Glomerular visceral epithelial cell (primary cell): ENCODE measurements around the gene CISD3.

Source experiments
- DNase-seq: peaks from one replicate; pipeline ENCODE4 v3.0.0-alpha.2; 2016; ENCODE audit errors: extremely low spot score

Gene CISD3

DNA sequence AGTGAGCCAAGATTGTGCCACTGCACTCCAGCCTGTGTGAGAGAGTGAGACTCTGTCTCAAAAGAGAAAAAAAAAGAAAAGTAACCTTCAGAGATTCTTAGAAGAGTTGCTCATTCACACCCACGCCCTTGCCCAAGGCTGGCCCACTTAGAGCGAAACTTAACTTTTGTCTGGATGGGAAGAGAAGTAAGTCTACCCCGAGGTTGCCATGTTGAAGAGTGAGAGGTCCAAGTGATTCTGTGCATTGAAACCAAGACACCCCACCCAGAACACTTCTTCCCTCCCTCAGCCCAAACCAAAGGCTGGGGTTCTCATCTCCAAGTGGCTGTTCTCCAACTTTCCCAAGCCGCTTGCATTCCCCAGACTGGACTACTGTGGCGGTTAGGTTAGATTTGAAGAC, 2.4 kb upstream of the CISD3 start:
- no peak for DNase-seq

DNA sequence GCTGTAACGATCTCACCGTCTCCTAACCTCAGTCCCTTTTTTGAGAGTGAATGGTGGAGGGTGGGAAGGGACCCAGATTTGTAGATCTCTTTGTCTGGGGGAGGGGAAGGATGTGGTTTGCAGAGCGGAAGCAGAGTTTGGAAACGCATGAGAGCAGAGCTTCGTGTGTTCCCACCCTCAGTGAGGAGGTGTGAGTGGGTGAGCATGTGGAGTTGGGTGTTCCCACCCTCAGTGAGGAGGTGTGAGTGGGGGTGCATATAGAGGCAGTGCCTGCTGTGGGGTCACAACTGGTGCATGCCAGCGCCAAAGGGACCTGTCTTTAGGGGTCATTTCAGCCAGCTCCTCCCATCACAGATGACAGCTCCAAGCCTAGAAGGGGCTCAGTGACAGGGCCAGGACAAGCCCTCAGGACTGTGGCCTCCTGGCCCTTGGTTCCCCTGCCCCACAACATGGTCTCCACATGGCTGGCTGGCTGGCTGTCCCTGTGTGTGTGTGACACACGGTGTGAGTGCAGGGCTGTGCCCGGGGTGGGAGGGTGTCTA, 1.8 kb upstream of the CISD3 start:
- no peak for DNase-seq

DNA sequence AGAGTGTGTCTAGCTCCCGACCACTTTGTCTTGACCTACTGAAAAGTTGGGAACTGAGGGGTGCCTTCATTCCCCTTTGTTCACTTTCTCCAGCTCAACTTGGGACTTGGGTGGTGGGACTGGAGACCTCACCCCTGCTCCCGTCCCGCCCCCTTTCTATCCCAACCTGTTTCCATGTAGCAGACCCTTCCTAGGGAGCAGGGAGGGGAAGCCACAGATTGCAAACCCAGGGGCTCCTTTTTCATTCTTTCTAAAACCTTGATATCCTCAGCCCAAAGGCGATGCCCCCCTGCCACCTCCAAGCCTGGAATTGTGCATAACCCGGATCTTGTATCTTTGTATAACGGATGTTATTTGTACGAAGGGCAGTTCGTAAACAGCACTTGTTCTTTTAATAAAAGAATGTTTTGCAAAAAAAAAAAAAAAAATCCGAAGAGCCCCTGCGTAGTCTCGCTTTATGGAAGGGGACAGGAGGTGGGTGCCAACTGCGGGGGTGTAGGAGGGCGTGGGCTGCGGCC, 714 bp upstream of the CISD3 start:
- no peak for DNase-seq

DNA sequence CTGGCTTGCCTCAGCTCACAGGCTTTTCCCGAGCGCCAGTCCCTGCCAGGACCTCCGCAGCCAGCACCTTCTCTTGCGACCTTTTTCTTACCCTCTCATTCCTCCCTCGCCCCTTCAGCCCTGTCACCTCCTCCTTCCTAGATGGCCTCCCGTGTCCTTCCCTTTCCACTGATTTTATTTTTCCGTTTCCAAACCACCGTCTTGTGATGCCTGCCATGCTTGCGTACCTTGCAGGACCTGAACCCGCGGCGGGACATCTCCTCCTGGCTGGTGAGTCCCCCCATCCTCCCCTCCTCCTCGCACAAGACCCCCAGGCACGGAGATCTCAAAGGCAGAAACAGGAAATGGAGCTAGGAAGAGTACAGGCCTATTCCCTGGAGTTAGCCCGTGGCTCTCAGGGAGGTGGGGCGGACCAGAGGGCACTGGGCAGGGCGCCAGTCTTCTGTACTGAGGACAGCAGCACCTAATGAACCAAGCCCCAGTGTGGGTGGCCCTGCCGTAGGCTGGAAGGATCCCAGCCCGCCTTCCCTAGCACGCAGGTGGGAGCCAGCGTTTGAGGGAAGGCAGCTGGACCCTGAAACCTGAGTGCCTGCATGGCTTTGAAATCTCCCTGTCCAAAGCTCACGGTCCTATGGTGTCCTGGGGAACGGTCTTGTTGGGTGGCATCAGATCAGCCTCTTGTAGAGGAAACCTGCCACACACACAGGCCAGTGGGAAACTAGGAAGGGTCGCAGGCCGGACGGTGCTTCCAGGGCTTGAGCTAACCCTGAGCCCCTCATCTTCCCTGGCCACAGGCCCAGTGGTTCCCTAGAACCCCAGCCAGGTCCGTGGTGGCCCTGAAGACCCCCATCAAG, 612 bp downstream of the CISD3 start:
- peak; percentile 89 for DNase-seq

DNA sequence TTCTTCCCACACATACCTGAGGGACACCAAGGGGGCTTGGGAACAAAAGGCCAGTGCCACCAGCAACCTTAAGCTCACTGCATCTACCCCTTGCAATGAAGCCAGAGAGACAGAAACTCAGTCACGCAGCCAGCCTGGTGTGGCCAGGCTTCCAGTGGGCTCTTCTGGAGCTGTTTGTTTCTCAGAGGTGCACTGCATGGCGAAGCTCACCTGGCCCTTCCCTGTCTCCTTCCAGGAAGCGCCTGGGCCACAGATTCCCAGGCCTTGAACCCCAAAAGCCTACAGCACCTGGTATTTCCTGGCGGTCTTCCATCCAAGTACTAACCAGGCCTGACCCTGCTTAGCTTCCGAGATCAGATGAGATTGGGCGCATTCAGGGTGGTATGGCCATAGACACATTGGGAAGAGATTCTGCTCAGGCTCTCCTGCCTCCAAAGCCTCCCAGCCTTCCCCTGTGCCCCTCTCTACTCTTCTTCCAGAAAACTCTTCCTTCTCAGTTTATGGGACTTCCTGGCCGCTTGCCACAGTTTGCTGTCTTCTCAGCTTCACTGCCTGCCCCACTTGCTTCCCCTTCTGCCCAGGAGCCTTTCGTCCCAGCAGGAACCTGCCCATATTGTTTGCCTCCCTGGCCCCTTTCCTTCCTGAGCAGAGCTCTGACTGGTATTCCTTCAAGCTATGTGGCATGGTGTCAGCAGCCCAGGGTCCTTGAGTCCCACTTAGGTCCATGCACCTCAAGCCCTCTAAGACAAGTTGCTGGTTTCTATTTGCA, 1.6 kb downstream of the CISD3 start:
- no peak for DNase-seq

DNA sequence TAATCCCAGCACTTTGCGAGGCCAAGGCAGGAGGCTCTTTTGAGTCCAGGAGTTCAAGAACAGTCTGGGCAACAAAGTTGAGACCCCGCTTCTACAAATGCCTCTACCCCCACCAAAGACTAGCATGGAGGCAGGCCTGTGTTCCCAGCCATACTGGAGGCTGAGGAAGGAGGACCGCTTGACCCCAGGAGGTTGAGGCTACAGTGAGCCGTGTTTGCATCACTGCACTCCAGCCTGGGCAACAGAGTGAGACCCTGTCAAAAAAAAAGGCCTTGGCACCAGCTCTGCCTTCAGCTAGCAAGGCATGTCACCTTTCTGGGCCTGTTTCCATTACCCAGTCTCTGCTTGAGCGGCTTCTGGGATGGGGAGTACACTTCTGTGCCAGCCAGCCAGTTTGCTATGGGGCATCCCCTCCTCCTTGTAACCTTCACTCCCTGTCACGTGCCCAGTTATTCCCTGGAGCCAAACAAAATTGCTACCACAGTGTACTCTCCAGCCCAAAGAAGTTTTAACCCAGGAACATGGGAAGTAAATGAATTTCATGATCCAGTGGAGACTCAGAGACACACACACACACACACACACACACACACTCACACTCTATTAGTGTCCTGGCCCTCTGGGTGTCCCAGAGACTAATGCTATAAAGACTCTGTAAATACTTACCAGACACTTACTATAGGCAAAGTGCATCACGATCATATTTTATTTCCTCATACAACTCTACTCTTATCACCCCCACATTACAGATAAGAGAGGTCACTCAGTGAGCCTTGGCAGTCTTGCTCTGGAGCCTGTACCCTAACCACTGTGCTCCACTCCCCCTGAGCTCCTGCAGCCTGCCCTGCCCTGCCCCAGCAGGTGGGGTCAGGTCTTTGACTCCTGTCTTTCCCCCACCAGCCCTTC, 2.5 kb downstream of the CISD3 start:
- no peak for DNase-seq

DNA sequence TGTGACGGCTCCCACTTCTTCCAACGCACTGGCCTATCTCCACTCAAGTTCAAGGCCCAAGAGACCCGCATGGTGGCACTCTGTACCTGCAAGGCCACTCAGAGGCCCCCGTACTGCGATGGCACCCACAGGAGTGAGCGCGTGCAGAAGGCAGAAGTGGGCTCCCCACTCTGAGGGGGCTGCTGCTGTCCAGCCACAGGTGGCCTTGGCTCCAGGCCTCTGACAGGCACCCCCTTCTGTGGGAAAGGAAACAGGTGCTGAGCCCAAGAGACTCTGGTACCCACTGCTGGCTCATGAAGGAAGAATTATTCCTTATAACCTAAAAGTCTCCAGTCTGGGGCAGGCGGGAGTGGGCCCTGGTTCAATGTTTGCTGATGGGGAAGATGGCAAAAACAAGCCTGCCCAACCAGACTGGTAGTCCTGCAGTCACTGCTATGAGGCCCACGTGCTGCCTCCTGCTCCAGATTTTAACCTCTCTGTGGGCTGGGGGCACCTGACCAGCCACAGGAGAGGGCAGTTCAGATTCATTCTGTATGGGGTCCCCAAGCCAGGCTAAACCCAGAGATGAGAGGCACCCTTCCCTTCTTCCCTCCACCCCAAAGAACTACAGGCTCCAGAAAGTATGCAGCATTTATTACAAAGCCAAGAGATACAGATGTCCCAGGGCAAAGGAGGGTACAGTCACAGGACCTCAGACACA, 3.3 kb downstream of the CISD3 start:
- no peak for DNase-seq

DNA sequence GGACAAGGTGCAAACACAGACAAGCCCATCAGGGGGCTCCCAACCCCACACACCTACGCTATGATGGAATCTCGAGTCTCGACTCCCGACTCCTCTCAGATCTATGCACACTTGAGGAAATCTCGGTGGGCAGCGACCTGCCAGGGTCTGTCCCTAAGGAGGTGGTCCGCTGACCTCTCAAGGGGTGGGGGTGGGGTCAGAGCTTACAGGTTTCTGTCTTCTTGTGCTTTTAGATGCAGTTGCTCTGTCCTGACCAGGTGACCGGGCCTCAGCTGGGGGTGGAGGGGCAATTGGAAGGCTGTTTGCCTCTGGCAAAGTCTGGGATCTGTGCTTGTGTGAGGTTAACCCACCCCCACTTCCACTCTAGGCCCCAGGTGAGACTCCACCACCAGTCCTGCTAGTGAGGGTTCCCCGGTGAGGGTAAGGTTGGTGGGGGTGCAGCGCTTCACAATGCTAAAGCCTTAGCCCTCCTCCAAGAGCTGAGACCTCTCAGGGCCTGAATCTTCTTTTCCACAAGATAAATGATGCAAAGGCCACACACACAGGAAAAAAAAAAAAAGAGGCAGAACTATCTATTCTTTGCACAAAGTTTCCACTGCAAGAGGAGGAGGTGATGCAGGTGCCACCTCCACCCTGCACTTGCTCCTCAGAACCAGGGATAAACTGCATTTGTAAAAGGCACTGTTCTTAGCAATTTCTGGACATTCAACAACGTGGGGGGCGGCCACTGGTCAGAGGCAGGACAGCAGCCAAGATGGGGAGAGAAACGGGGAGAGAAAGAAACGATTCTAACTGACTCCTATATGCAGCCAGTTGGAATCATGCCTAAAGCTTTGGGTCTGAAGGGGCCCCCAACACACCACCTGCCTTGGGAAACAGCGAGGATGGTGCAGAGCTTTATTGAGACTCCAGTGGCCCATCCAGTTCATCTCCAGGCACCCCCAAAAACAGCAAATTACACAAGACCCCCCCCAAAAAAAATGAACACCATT, 4.1 kb downstream of the CISD3 start:
- DNase-seq = no peak

DNA sequence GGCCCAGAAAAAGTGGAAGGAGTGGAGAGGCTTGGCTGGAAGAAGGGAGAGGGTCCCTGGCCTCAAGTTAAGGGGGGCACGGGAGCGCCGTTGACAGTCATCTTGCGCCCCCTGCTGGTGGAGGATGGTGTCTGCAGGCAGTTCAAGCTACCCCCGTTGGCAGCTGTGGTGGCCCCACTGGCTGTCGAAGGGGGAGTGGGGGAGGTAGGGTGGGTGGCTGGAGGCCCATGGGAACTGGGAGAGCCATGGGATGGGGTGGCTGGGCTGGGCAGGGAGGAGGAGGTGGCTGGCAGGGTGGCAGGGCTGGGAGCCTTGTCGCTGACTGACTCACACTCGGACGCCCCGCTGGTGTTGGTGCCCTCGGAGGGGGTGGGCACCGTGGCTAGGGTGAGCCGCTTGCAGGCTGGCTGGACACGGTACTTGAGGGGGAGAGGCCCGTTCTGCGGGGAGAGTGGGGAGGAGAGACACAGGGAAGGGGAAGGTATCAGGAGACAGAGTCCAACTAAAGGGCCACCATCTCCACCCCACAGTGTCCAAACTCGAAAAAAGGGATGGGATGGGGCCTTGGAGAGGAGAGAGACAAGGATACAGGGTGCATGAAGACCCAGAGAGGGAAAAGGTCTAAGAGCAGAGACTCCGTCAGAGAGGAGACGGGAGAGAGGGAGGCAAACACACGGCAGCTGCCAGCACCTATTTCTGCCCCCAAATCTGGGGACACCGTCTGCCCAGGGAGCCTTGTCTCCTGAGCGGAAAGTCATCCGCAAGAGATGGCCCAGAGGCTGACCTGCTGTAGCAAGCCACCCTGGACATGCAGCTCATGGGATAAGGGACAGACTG, 5.2 kb downstream of the CISD3 start:
- peak; percentile 56 for DNase-seq

DNA sequence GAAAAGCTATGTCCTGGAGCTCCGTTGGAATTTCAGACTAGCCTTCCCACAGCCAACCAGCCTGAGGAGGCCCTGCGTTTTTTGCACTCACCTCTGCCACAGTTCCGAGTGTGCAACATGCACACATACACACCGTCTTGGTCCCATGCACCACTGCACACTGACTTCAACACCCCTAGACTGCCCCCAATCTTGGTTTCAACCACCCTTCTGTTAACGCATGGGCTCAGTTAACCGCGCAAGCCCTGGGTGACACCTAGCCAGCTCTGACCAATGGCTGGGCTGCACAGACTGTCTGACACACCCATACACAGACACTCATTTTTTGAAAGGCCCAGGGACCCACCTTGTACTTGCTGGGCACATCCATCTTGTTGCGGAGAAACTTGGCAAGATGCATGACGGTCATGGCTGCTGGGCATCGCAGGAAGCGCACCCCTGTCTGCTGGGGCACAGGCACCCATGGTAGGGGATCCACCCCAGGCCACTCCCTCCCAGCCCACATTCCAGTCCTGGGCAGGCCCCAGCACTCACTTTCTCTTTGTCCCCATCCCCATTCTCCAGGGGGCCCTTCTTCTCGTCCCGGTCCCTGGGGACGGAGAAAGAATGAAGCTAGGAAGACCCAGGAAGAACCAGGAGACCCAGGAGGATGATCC, 8.0 kb downstream of the CISD3 start:
- DNase-seq = no peak

DNA sequence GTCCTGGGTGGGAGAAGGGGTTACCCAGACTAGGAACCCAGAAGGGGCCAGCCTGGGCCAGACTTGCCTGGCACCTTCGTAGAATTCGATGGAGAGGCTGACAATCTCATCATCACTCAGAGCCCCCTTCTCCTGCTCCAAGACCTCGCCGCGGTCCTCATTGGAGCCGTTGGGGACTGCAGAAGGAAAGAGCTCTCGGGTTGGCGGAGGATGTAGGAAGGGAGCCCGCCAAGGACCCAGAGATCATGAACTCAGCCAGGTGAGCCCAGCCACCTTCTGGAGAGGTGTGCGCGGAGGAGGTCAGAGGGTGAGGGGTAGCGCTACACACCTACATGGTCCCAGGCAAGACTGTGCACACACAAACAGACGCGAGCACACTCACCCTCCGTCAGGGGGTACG, 8.5 kb downstream of the CISD3 start:
- DNase-seq = no peak

DNA sequence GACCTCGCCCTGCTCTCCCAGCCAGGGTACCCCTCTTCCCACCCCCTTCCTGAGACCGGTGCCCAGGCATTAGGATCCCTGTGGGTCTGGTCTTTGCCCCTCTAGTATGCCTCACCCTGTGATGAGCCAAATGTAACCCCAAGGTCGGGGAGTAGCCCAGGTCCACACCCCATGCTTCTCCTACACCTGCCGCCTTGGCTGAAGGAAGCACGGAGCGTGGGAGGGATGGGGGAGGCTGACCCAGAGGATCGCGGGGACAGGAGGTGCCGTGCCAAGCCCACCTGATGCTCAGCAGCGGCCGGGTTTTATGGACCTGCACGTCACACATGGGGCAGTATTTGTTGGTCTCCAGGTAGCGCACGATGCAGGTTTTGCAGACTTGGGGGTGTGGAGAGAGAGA, 9.2 kb downstream of the CISD3 start:
- DNase-seq = no peak

DNA sequence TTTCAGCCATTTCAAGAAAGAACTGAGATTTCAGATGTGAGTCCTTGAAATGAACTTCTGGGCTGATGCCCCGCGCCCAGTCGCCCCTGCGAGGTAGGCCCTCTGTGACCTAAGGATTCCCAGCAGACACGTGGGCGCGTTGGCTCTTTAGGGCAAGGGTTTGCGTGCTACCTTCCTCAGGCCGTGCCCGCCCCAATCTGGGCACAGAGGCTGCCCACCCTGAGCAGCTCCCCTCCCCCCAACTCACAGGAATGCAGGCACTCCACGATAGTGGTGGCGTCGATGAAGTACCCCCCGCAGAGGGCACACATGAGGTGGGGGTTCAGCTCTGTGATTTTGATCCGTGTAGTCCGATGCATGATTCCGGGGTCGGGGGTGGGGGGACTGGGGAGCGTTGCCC, 9.9 kb downstream of the CISD3 start:
- no peak for DNase-seq

DNA sequence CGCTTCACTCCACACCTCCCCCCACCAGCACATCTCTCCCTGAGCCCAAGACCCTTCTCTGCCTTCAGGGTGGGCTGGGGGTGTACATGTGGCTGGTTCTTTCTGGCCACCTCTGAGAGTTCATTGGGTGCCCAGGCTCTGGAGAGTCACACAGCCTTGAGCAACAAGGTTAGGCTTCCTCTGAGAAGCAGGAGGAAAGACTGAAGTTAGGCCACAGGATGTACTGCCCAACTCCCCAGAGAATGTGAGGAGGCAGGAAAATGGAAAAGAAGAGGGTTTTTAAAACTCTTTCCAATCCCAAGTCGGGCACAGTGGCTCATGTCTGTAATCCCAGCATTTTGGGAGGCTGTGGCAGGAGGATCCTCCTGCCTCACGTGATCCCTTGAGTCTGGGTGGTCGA, 10.7 kb downstream of the CISD3 start:
- no peak for DNase-seq

DNA sequence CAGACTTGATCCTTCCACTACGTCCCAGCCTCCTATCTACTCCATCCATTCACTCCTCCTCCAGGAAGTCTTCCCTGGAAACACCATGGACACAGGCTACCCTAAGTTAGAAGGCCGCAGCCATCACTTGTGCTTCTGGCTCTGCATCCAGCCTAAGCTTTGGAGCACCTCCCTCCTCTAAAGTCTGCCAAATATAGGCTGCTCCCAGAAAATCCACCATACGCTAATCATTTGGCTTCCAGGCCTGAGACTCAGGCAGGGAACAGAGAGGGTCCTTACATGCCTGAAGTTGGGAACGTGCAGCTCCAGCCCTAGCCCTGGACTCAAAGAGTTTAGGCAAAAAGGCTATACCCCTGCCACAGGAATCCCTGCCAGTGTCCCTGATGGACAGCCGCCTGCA, 11.3 kb downstream of the CISD3 start:
- no peak for DNase-seq

DNA sequence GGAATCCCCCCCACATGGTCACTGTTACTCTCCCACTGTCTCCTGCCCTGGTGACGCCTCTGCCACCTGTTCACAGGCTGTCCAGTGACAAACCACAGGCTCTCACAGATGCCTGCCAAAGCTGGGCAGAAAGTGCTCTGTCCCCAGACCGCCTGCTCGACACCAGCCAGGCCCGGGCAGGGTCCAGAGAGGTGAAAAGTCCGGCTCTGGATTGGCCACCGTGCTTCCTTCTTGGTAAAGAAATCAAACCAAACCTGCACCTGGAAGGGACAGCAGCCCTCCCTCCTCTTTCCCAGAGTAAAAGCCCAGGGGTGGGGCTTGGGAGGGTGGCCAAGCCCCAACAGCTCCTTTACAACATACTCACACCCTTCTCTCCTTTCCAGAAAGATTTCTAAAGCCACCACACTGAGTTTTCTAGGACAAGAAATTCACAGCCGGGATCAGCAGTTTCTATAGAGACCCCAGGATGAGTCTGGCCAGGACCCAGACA, 11.8 kb downstream of the CISD3 start:
- DNase-seq = no peak

DNA sequence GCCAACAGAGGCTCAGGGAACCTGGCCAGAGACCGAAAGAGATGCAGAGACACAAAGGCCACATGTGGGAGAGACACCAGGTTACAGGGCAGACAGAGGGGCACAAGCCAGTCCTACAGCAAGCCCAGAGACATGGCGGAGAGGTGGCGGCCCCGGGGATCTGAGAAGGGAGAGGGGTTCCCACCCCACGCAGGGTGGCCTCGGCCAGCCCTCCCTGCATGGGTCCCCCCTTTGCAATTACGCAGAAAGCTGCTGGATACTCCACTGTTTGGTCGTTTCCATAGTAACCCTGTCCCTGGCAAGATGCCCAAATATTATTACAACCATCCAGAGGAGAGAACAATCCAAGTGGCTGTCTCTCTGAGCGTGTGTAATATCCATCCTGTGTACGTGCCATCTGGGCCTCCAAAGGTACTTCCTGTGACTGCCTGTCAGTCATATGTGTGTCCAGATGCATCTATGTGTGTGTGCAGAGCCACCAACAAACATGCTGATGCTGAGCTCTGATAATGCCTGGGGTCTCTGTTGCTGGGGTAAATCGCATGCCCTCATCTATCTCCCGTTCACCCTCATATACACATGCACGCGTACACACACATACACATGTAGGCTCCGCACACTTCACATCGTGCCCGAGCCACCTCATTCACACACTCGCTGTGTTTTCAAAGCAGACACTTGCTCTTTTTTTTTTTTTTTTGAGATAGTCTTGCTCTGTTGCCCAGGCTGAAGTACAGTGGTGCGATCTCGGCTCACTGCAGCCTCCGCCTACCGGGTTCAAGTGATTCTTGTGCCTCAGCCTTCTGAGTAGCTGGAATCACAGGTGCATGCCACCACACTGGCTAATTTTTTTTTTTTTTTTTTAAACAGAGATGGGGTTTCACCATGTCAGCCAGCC, 12.5 kb downstream of the CISD3 start:
- DNase-seq = peak; percentile 66
